Sigmoid colon (tissue), 4 donors: ENCODE data around the gene MTMR6.

Experiments
- POLR2AphosphoS5 ChIP-seq, 4 donors: sonication (generic); formaldehyde crosslinking; IDR thresholded peaks; one replicate each; pipeline ENCODE4 v1.6.1; 2017; ENCODE audit warnings: antibody characterized with exemption in 4 of 4
- TF ChIP-seq, protein P1 (sequence below), 4 experiments: fragments of 450-650 bp in 3 of 4; fragments of 200-600 bp in 1 of 4; IDR thresholded peaks; one replicate each; pipeline ENCODE4 v1.5.1; 2016 to 2019; ENCODE audit warnings: antibody characterized with exemption in 4 of 4, mild to moderate bottlenecking in 3 of 4, moderate library complexity in 2 of 4

DNA sequence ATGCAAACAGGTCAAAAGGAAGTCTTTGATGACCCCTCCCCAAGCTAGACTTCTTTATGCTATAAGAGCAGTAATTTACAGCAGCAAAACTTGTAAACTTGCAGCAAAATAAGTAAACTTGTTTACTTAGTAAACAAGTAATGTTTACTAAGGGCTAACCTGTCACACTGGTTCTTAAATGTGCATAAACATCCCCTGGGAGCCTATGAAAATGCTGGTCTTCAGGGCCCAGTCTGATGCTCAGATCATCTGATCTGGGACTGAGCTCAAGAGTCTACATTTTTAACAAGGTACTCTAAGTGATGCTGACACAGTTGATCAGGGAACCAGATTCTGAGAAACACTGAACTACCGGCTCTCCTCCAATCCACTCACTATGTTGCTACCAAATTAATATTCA lies 53.4 kb downstream of the MTMR6 start:
- TF ChIP-seq, protein P1, sequence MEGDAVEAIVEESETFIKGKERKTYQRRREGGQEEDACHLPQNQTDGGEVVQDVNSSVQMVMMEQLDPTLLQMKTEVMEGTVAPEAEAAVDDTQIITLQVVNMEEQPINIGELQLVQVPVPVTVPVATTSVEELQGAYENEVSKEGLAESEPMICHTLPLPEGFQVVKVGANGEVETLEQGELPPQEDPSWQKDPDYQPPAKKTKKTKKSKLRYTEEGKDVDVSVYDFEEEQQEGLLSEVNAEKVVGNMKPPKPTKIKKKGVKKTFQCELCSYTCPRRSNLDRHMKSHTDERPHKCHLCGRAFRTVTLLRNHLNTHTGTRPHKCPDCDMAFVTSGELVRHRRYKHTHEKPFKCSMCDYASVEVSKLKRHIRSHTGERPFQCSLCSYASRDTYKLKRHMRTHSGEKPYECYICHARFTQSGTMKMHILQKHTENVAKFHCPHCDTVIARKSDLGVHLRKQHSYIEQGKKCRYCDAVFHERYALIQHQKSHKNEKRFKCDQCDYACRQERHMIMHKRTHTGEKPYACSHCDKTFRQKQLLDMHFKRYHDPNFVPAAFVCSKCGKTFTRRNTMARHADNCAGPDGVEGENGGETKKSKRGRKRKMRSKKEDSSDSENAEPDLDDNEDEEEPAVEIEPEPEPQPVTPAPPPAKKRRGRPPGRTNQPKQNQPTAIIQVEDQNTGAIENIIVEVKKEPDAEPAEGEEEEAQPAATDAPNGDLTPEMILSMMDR (IDR thresholded peaks at IDR 0.05), result no peak
- no peak for TF ChIP-seq POLR2AphosphoS5 (IDR thresholded peaks at IDR 0.05)
